Hepatocyte (in vitro differentiated cells): ENCODE data around the gene KPNA3. TPM values are rescaled to one million over a fixed set of nuclear protein-coding genes. Genes with fewer than 3 reads are reported as not detected.
"Not testable (repeated sequence)": the region's sequence is repeated elsewhere in the genome, so short reads cannot be mapped to it uniquely, and the experiment has no call there.

ENCODE experiments used
- DNase-seq: peaks from one replicate; pipeline ENCODE4 v3.0.0-alpha.2; 2016; ENCODE audit warnings: low spot score
- H2AFZ ChIP-seq: fragments of 200-600 bp; sonication (generic); 2 replicates; pipeline ENCODE4 v1.6.0; 2016; ENCODE audit warnings: antibody characterized with exemption, mild to moderate bottlenecking
- H3K27ac ChIP-seq: fragments of 200-600 bp; sonication (generic); 2 replicates; pipeline ENCODE4 v1.5.1; 2016; ENCODE audit warnings: mild to moderate bottlenecking
- H3K27me3 ChIP-seq: fragments of 200-600 bp; sonication (generic); 2 replicates; pipeline ENCODE4 v1.6.1; 2016
- H3K36me3 ChIP-seq: fragments of 200-600 bp; sonication (generic); replicated peaks from 2 replicates; pipeline ENCODE4 v1.5.1; 2016; ENCODE audit warnings: low read depth; ENCODE audit not compliant: insufficient read depth
- H3K4me1 ChIP-seq: fragments of 200-600 bp; sonication (generic); 2 replicates; pipeline ENCODE4 v1.5.1; 2016; ENCODE audit warnings: mild to moderate bottlenecking, moderate library complexity; ENCODE audit not compliant: insufficient read depth
- H3K4me2 ChIP-seq: fragments of 200-600 bp; sonication (generic); 2 replicates; pipeline ENCODE4 v1.6.0; 2016
- H3K4me3 ChIP-seq: fragments of 200-600 bp; sonication (generic); 2 replicates; pipeline ENCODE4 v1.5.1; 2016; ENCODE audit warnings: mild to moderate bottlenecking
- H3K79me2 ChIP-seq: fragments of 200-600 bp; sonication (generic); 2 replicates; pipeline ENCODE4 v1.6.0; 2017; ENCODE audit warnings: mild to moderate bottlenecking
- H3K9me2 ChIP-seq: fragments of 200-600 bp; sonication (generic); replicated peaks from 2 replicates; pipeline ENCODE4 v1.6.0; 2017; ENCODE audit warnings: mild to moderate bottlenecking; ENCODE audit not compliant: insufficient read depth
- H3K9me3 ChIP-seq: fragments of 200-600 bp; sonication (generic); 2 replicates; pipeline ENCODE4 v1.5.1; 2016; ENCODE audit warnings: low read depth, mild to moderate bottlenecking
- H4K20me1 ChIP-seq: fragments of 200-600 bp; sonication (generic); 2 replicates; pipeline ENCODE4 v1.6.0; 2016; ENCODE audit warnings: mild to moderate bottlenecking; ENCODE audit not compliant: insufficient read depth, poor library complexity, severe bottlenecking
- CTCF ChIP-seq: fragments of 200-600 bp; sonication (generic); IDR thresholded peaks from 2 replicates; pipeline ENCODE4 v1.5.1; 2016; ENCODE audit warnings: antibody characterized with exemption, mild to moderate bottlenecking; ENCODE audit not compliant: poor library complexity
- EZH2 ChIP-seq: fragments of 200-600 bp; sonication (generic); IDR thresholded peaks from 2 replicates; pipeline ENCODE4 v1.6.1; 2016; ENCODE audit warnings: antibody characterized with exemption, mild to moderate bottlenecking, borderline replicate concordance
- EZH2phosphoT487 ChIP-seq: fragments of 200-600 bp; sonication (generic); IDR thresholded peaks from one replicate; pipeline ENCODE4 v1.6.1; 2018; ENCODE audit warnings: antibody characterized with exemption, mild to moderate bottlenecking, low read depth, moderate library complexity; ENCODE audit not compliant: unreplicated experiment, severe bottlenecking
- WGBS: methylation state at CpG from one replicate; pipeline ENCODE4 v1.1.6; 2016; ENCODE audit warnings: low lambda C conversion rate; ENCODE audit errors: missing lambda C conversion rate; 5-methylcytosine and 5-hydroxymethylcytosine counted together
- polyA plus RNA-seq: library from polyadenylated mRNA; unstranded; fragments of >200 nt; fragmentation: Nextera tagmentation; extraction: Ambion mirVana; gene quantifications from 2 replicates; pipeline ENCODE4 v1.2.1, GENCODE V29; 2016
- total RNA-seq: library from RNA; depleted of rRNA; stranded (reverse); fragments of >200 nt; gene quantifications from 2 replicates; pipeline ENCODE4 v1.2.3, GENCODE V29; 2014

KPNA3 gene
- total and polyA plus RNA-seq, 2 experiments from 2014 or later = 41.1 to 61.8 TPM

DNA sequence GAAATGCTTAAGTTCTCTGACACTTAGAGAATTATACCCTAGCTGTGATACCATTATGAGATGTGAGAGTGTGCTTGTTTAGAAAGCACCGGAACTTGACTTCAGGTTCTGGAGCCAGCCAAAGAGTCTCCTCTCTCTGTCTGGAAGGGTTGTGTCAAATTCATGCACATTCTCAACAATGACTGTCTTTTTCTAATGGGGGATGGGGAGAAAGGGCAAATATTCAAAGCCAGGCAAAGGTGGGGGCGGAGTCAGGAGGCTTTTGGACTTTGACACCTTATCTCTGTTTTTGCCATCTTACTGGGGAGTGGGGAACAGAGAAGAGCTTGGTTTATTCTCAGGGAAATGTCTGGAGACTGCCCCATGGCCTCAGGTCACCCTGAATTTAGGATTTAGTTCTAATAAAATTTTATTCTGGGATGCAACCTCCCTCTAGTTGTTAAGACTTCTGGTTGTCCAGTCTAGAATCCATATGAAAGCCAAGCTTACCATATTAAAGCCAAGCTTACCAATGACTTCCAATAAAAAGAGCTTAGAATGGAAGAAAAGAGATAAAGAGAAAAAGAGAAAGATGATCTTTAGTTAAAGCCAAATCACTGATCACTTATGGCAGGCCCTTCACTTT lies 28.2 kb upstream of the KPNA3 start:
- Histone ChIP-seq H3K27ac (peak overlapping the region; percentile 50), H3K79me2 (no peaks in the 10 kb centered on the region), H3K36me3 (no peaks in the 10 kb centered on the region), H4K20me1 (no peaks in the 10 kb centered on the region), H3K4me3 (no peak overlapping the region), H3K9me2 (no peaks in the 10 kb centered on the region), H3K27me3 (no peaks in the 10 kb centered on the region), H3K9me3 (no peaks in the 10 kb centered on the region), H3K4me2 (peak overlapping the region; percentile 11), H2AFZ (peak overlapping the region; percentile 7), H3K4me1 (peaks cover 10% of the 10 kb centered on the region)
- TF ChIP-seq EZH2phosphoT487 (no peak), EZH2 (no peak), CTCF (no peak)
- peak; percentile 63 for DNase-seq
- WGBS = 49% methylated on average over 2 of the region's 2 CpGs

DNA sequence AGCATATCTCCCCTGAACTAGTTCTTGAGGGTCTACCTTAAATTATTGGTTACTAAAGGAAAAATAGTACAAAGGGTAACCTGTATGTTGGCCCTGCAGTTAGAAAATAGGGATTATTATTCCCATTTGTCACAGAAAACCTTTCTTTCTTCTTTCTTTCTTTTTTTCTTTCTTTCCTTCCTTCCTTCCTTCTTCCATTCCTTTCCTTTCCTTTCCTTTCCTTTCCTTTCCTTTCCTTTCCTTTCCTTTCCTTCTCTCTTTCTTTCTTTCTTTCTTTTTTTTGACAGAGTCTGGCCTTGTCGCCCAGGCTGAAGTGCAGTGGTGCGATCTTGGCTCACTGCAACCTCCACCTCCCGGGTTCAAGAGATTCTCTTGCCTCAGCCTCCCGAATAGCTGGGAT lies 23.6 kb upstream of the KPNA3 start:
- 94% methylated on average over 4 of the region's 4 CpGs for WGBS
- not testable (repeated sequence) for H3K36me3 ChIP-seq, H3K27me3 ChIP-seq, H3K79me2 ChIP-seq, H3K4me2 ChIP-seq, H3K27ac ChIP-seq, H3K9me2 ChIP-seq, H3K9me3 ChIP-seq, DNase-seq, H3K4me3 ChIP-seq, H4K20me1 ChIP-seq, H2AFZ ChIP-seq
- H3K4me1 ChIP-seq = peaks cover 25% of the 10 kb centered on the region

GRCh38 chr13:49814551-49815270 lies 22.2 kb upstream of the KPNA3 start:
- WGBS = 77% methylated on average over 7 of the region's 7 CpGs
- Histone ChIP-seq H3K9me3 (no peaks in the 10 kb centered on the region), H2AFZ (no peak overlapping the region)

More at GRCh38 chr13:49814551-49815270, 22.2 kb upstream of the KPNA3 start:
- Histone ChIP-seq H3K27ac (no peak overlapping the region), H3K4me1 (peaks cover 26% of the 10 kb centered on the region), H3K79me2 (no peaks in the 10 kb centered on the region), H3K9me2 (no peaks in the 10 kb centered on the region), H3K4me2 (no peak overlapping the region), H3K36me3 (no peaks in the 10 kb centered on the region), H3K4me3 (no peak overlapping the region), H4K20me1 (no peaks in the 10 kb centered on the region), H3K27me3 (no peaks in the 10 kb centered on the region)
- no peak for DNase-seq
- no peak for TF ChIP-seq EZH2phosphoT487
- no peak for TF ChIP-seq CTCF
- no peak for TF ChIP-seq EZH2
